ENCODE measurements around the gene HK2.
"Not testable (repeated sequence)": the region's sequence is repeated elsewhere in the genome, so short reads cannot be mapped to it uniquely, and the experiment has no call there.

DNA sequence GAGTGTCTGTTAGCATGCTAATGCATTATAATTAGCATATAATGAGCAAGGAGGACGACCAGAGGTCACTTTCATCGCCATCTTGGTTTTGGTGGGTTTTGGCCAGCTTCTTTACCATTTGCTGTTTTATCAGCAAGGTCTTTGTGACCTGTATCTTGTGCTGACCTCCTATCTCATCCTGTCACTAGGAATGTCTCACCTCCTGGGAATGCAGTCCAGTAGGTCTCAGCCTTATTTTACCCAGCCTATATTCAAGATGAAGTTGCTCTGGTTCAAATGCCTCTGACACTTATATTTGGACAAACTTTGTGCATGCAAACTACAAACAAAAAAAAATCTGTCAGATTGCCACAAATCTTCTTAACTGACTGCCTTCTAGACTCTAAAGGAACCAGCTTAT is 66.3 kb downstream of the HK2 start:
- not testable (repeated sequence) for TF ChIP-seq POLR2A (IDR thresholded peaks at IDR 0.05)
- TF ChIP-seq, protein P1, sequence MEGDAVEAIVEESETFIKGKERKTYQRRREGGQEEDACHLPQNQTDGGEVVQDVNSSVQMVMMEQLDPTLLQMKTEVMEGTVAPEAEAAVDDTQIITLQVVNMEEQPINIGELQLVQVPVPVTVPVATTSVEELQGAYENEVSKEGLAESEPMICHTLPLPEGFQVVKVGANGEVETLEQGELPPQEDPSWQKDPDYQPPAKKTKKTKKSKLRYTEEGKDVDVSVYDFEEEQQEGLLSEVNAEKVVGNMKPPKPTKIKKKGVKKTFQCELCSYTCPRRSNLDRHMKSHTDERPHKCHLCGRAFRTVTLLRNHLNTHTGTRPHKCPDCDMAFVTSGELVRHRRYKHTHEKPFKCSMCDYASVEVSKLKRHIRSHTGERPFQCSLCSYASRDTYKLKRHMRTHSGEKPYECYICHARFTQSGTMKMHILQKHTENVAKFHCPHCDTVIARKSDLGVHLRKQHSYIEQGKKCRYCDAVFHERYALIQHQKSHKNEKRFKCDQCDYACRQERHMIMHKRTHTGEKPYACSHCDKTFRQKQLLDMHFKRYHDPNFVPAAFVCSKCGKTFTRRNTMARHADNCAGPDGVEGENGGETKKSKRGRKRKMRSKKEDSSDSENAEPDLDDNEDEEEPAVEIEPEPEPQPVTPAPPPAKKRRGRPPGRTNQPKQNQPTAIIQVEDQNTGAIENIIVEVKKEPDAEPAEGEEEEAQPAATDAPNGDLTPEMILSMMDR (IDR thresholded peaks at IDR 0.05), result not testable (repeated sequence)
